Retina (tissue), 1 donor: Measurements from ENCODE around the gene PLA2G4C.

Source experiments
- DNase-seq: peaks from one replicate; pipeline ENCODE4 v3.0.0-alpha.2; 2016

PLA2G4C gene

DNA sequence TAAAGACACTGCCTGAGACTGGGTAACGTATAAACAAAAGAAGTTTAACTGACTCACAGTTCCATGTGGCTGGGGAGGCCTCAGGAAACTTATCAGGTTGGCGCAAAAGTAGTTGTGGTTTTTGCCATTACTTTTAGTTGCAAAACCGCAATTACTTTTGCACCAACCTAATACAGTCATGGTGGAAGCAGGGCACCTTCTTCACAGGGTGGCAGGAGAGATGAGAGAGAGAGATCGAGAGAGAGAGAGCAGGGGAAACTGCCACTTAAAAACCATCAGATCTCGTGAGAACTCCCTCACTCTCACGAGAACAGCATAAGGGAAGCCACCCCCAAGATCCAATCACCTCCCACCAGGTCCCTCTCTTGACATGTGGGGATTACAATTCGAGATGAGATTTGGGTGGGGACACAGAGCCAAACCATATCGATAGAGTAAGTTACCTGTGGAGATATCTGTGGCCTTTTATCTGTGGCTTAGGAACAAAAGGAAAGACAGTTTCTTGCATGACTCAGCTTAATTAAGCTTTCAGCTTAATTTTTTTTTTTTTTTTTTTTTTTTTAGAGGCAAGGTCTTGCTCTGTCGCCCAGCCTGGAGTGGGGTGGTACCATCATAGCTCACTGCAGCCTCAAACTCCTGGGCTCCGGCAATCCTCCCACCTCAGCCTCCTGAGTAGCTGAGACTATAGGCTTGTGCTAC is 59.1 kb downstream of the PLA2G4C start:
- DNase-seq, result no peak

DNA sequence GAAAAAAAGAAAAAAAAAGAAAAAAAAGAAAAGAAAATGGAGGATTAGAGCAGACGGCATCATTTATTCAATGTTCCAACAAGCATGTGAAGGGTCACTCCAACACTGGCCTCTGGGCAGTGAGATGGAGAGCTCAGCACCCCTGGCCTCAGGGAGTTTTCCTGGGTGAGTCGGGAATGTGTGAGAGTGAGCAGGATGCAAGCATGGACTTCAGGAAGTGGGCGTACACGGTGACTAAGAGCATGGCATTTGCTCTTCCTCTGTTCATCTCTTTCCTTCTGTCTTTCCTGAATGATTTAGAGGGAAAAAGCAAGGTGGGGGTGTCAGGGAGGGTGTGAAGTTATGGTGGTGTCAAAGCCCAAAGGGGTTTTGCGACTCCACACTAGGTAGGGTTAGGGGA is 66.1 kb downstream of the PLA2G4C start:
- no peak for DNase-seq

DNA sequence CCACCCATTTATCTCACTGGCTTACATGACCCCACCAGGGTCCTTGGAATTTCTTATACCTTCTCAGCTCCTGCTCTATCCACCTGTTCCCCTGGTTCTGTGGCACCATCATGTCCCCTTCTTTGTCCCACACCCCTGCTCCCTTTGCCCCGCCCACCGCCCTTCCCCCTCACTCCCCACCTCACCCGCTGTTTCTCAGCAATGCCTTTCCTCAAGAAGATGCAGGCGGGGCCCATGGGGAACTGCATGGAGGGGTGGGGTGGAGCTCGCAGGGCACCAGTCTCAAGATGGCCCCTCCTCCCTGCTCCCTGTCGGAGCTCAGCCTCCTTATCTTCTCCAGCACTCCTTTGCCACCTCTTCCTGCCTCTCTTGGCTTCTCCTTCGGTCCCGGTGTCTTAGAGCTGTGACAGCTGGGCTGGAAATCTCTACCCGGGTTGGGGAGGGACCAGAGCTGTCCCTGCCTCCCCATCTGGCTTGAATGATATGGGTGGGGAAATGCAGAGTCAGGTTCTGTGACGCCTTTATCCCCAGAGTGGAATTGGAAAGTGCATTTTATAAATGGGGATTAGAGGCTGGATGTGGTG is 66.8 kb downstream of the PLA2G4C start, which contains the start of gene CABP5:
Gene CABP5, minus strand, starts transcription at position 405 of the 584 bp plus-strand sequence. Its CDS starts 157 bp downstream, at position 248.
- DNase-seq, result no peak

DNA sequence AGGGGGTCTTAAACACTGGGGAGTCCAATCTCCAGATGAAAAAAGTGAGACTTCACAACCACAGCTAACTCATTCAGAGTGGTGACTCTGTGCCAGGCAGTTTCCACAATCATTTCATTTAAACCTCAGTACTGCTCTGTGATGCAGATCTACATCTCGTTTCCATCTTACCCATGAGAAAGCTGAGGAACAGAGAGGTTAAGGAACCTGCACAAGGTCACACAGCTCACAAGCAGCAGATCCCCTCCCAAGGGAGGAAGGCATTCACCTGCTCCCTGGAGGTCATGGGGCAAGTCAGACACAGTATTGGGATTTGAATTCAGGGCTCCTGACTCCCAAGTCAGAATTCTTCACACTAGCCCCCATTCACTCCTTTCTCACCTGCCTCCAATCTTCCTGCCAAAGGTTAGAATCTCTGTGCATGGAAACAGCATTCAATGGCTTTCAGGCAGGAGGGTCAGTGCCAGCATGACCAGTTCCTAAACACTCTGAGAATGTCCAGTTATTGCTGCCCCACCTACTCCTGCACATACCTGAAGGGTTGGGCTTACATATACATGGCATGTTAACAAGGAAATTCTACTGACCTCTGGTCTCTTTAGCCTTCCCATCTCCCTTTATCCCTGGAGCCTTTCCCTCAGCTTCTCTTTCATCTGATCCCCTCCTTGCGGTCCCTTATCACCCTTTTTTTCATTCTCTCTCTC is 68.6 kb downstream of the PLA2G4C start:
- no peak for DNase-seq

DNA sequence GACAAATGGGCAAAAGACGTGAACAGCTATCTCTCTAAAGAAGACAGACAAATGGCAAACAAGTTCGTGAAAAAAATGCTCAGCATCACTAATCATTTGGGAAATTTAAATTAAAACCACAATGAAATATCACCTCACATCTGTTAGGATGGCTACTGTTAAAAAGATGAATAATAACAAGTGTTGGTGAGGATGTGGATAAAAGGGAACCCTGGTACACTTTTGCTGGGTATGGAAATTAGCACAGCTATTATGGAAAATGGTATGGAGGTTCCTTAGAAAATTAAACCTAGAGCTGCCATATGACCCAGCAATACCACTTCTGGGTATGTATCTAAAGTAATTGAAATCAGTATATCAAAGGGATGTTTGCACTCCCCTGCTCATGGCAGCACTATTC is 73.9 kb downstream of the PLA2G4C start:
- DNase-seq, result no peak

DNA sequence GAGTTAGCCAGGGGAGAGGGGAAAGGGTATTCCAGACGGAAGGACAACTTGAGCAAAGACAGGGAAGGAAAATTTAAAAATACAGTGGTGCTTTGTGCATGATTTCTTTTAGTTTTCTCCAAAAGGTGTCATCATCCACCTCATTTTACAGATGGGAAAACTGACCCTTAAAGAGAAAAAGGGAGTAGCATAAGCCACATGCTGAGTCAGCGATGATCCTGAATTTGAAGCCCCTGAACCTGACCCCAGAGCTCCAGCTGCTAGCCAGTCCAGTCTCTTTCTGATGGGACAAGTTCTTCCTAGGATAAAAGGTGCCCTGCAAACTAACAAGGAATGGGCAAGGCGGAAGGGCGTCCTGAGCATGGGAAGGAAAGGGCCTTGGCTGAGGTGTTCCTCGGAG is 77.0 kb downstream of the PLA2G4C start:
- DNase-seq, result no peak

DNA sequence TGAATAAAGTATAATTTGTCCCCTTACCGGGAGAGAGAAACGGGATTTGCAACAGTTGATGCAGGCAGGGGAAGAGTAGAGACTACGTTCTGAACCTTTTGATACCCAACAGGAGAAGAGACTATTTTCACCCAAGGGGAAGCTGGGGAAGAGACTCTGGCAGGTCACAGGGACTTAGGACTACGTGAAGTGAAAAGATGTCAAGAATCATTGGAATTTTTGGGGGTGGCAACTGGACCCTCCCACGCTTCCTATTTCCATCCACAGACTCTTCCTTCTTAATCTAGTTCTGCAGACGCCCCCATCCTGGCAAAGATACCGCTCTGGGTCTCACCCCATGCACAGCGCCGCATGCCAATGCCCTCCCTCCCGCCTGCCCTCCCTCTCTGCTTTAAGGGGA is 80.5 kb downstream of the PLA2G4C start:
- DNase-seq, result no peak

DNA sequence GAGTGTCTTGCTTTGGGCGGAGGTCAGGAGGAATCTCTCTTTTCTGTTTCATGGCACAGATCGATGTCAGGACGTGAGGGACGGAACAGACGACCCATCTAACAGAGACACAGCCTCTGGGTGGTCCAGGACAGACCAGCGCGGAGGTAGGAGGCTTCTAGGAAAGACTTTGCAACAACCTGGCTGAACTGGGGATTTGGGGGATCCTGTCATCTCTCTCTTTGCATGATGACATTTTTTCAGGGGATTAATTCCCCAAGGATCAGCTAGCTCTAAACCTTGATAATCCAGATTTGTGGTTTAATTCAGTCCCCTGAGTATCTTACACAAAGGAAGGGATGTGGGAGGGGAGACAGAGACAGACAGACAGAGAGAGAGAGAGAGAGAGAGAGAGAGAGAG is 81.2 kb downstream of the PLA2G4C start:
- no peak for DNase-seq

DNA sequence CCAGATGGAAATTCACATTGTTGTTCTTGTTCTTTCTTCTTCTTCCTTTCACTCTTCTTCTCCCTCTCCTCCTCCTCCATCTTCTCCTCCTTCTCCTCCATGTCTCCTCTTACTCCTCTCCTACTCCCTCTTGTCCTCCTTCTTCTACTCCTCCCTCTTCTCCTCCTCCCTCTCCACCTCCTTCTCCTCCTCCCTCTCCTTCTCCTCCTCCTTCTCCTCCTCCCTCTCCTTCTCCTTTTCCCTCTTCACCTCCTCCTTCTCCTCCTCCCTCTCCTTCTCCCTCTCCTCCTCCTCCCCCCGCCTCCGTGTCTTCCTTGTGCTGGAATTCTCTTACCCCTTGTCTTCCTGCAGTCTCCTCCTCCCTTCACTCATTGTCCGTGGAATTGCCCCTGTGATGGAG is 85.1 kb downstream of the PLA2G4C start:
- DNase-seq, result no peak

DNA sequence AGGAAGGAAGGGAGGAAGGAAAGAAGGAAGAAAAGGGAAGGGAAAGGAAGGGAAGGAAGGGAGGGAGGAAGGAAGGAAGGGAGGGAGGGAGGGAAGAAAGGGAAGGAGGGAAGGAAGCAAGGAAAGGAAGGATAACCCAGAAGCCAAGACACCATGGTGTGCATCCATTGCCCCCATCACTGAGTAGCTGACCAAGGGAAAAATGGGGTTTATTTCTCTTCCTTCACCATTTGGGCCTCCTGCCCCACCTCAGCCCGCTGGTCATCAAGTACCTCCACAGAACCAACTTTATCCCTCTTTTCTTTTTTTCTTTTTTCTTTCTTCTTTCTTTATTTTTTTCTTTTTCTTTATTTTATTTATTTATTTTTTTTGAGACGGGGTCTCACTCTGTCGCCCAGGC is 87.1 kb downstream of the PLA2G4C start:
- no peak for DNase-seq

DNA sequence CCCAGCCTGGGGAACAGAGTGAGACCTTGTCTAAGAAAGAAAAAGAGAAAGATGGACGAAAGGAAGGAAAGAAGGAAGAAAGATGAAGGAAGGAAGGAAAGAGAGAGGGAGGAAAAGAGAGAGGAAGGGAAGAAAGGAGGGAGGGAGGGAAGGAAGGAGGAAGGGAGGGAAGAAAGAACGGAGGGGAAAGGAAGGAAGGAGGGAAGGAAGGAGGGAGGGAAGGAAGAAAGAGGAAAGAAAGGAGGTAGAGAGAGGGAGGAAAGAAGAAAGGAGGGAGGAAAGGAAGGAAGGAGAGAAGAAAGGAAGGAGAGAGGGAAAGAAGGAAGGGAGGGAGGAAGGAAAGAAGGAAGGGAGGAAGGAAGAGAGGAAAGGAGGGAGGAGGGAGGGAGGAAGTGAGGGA is 87.6 kb downstream of the PLA2G4C start:
- DNase-seq, result no peak

DNA sequence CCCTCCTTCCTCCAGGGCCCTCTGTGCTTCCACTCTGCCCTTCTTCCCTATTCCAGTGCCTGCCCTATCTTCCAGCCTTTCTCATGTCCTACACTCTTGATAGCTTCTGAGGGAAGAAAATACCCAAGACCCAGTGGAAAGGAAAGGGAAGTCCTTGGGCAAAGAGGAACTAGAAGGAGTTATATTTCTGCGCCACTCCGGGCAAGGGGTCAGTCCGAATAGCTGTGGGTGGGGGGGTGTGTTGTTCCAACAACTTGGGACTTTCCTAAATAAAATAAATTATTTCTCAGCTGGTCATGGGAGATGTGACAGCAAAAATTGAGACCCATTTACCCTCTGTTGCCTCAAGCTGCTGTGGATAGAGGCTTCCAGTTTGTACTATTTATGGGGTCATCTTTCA is 89.9 kb downstream of the PLA2G4C start:
- DNase-seq, result no peak

DNA sequence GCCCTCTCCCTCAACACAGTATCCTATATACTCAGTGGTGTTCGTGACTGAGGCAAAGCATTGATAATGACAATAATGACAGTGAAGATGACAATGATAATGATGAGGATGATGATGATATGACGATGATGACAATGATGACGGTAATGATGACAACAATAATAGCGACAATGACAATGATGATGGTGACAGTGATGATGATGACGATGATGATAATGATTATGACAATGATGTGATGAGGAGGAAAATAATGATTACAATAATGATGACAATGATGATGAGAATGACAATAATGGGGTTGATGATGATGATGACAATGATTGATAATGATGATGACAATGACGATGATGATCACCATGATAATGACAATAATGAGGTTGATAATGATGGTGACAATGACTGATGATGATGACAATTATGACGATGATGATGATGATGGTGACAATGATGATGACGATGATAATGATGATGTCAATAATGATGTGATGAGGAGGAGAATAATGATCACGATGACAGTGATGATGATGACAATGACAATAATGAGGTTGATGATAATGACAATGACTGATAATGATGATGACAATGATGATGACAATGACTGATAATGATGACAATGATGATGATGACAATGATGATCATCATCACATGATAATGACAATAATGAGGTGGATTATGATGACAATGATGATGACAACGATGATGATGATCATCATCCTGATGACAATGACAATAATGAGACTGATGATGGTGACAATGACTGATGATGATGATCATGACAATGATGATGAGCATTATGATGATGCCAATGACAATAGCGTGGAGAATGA is 99.5 kb downstream of the PLA2G4C start:
- DNase-seq, result no peak

DNA sequence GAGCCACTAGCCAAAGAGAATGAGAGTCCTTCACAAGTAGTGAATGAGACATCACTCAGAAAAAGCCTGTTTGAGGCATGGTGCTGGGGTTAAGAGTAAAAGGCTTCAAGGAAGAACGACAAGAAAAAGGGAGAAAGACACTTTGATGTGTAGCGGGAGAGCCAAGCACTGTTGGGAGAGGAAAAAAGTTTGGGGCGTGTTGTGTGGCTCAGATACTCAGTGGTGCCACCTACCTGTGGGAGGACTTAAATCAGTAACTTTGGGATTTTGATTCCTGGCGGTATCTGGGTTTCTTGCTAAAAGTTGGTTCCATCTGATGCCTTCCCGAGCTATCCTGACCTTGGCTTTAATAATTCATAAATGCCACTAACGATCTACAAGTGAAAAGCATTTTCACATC is 103.9 kb downstream of the PLA2G4C start:
- no peak for DNase-seq

DNA sequence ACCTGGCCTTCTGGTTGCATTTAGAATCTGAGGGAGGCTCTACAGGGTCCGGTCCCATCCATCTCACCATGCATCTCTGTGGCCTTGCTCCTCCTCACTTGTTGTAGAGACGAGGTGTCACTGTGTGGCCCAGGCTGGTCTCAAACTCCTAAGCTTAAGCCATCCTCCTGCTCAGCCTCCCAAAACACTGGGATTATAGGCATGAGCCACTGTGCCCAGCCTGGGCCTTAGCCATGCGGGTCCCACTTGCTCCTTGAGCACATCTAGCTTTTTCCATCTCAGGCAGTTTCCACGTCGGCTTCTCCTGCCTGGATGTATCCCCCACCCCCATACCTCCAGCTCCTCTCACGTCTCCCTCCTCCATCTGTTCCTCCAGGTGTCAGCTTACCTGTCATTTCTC is 106.4 kb downstream of the PLA2G4C start:
- no peak for DNase-seq

DNA sequence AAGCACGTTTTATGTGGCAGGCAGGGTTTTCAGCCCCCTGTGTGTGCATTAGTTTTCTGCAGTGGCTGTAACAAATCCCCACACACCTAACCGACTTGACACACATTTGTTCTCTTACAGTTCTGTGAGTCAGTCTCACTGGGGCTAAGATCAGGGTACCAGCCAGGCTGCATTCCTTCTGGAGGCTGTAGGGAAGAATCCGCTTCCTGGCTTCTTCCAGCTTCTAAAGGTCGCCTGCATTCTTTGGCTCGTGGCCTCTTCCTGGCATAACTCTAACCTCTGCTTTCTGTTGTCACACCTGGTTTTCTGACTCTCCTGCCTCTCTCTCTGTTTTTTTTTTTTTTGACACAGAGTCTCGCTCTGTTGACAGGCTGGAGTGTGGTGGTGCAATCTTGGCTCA is 109.8 kb downstream of the PLA2G4C start:
- no peak for DNase-seq

DNA sequence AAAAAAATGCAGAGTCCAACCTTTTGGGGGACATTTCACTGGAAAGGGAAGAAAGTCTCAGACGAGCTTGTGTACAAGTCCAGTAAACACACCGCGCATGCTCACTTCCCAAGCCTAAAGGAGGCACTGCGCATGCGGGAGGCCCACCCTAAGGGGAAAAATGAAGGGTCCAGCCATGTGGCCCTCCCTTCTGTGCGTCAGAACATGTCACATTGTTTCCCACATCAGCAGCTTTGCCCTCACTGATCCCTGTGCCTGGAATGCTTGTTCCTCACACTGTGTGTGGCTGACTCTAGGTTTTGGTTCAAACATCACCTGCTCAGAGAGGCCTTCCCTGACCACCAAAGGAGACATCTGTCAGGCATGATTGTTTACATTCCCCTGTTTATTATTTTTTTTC is 111.8 kb downstream of the PLA2G4C start:
- no peak for DNase-seq
